ENCODE results near the gene ARL6IP5.
A peak's percentile ranks its signal among the peaks of the same experiment; 100 is the strongest.

The ARL6IP5 gene

DNA sequence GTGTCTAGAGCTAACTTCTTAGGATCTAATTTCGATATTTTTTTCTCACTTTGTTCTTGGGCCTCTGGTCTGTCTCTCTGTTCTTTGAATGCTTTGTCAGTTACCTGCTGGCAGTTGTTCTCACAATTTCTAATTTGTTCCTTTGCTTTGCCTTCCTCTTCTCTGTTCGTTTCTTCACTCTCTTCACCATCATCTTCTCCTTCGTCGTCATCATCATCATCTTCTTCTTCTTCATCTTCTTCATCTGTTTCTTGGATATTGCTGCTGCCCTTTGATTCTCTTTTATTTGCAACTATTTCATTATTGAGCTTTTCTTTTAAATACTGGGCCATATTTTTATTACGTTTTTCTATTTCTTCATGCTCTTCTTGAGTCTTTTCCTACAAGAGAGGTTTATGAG lies 34.9 kb downstream of the ARL6IP5 start:
- DNase-seq, result no peak

DNA sequence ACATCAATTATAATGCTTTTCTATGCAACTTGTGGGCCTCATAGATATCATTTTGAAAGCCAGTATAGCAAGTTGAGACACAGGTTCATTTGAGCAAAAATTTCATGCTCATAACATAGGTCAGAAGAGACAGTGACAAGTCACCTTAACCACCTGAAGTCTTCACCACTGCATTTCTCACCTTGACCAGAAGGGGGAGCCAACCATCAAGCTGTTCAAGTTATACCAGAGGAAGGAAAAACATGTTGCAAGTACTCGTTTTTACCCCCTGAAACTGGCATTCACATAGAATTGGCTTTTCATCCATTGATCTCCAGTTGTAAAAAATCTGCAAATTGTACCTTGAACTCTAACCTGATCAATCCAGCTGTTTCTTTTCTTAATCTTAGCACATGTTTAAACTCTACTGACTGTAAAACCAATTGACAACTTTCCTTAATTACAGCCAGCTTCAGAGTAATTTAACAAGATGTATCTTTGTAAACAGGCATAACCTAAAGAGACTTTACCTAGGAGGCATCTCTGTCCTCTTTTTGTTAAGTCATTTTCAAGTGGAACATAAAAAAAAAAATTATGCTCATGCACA lies 36.2 kb downstream of the ARL6IP5 start:
- DNase-seq, result peak; percentile 5

DNA sequence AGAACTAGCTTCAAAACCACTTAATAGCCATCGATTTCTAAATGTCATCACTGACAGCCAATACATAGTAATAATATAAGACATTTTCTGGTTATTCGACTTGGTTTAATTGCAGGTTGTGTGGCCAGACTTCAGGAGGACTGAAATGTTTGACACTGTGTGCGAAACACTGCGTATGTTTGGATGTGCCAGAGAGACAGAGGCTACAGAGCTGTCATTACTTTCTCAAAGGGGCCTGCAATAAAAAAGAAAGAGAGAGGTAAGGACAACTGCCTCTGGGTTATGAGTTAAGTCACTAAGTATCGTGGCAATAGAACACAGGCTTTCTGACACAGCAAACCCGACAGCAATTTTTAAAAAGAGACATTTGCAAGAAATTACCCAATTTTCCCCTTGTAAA lies 36.8 kb downstream of the ARL6IP5 start:
- DNase-seq, result no peak

DNA sequence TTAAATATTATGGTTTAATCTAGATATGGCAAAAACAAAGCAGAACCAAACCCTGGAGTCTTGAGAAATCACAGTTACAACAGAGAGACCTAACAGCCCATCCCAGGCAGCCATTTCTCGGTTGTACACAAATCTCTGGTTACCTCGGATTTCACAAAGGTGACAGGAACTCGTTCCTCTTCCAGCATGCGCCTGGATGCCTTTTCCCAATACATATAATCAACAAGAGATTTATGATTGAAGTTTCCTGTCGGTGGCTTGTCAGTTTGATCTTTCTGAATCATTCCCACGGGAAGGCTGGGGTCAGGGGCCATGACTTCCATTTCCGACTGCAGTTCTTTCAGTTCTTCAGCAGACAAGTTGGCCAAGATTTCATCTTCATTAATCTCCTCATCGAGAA lies 37.2 kb downstream of the ARL6IP5 start:
- DNase-seq, result no peak

DNA sequence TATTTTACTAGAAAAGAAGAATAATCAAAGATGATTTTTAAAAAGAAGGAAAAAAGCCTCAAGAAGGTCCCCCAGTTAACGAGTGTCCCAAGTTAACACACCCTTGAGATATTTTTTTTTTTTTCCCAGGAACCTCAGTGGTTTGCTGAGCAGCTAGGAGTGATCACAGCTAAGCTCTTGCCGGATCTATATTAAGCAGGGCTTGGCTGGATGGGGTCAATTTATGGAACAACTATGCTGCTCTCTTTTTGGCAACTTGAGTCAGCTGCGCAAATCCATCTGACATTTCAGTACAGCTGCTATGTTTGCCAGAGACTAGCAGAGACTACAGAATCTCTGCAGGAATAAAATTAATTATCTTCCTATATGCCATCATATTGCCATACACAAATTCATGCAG lies 37.7 kb downstream of the ARL6IP5 start, which contains the start of gene LMOD3:
LMOD3 (minus strand) TSS at position 193 of the 400 bp plus-strand sequence. CDS start 209 bp downstream, outside the sequence.
- DNase-seq, result no peak

DNA sequence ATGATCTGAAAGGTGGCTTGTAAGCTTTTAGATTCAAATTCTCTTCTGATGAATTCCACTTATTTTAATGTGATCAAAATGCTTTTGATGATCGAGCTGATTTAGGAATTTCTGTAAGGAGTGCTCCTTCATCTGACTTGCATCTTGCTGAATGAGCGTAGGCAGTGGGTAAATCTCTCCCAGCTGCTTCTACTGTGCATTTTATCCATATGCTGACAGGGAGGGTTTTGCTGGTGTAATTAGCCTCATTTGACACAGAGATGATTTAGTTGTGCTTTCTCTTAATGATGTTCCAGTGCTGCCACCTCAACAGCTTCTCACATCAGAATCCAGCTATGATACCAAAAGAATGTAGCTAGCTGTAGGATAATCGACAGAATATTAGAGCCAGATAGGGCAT lies 41.5 kb downstream of the ARL6IP5 start:
- DNase-seq, result no peak

DNA sequence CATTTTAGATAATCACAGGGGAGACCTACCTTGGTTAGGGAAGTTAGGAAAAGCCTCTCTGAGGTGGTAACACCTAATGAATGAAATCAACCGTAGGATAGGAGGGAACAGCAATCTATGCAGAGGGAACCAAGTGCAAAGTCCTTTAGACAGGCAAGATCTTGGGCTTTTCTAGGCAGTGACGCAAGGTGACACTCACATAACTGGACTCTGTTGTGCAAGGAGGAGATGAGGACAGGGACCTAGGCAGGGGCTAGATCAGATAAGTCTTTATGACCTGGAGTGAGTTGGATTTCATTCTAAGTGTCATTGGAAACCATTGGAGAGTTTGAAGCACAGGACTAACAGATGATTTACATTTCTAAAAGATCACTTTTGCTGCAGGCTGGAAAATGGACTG lies 42.3 kb downstream of the ARL6IP5 start:
- DNase-seq, result no peak

DNA sequence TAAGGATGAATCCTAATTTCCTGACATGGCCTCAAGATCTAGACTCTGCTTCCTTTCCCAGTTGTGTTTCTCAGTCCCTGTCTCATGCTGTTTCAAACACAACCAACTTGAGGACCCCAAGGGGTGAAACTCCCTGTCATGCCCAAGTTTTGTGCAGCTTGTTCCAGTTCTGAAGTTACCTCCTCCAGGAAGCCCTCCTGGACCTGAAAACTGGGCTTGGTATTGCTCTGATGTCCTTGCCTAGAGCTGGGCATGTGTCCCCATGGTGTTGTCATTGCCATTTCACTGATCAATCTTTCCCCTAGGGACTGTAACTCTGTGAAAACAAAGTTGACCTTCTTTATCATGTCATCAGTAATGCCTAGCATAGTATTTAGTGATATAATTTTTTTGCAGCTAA lies 43.8 kb downstream of the ARL6IP5 start:
- DNase-seq, result no peak

DNA sequence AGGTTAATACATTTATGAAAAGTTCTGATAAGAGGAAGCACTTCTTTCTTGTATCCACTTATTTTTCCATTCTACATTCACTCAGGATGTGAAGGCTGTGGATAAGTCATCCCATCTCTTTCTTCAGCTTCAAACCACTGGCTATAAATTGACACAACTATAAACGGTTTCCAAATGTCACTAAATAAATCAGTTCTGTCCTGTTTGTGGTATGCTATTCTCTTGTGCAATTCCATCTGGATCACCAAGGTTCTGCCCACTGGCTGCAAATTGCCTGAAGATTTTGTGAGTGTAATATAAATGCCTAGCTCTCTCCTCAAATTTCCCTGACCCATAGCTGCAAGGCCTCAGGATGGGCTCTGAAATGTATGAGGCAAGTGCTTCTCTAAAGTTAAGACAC lies 44.8 kb downstream of the ARL6IP5 start:
- DNase-seq, result no peak

DNA sequence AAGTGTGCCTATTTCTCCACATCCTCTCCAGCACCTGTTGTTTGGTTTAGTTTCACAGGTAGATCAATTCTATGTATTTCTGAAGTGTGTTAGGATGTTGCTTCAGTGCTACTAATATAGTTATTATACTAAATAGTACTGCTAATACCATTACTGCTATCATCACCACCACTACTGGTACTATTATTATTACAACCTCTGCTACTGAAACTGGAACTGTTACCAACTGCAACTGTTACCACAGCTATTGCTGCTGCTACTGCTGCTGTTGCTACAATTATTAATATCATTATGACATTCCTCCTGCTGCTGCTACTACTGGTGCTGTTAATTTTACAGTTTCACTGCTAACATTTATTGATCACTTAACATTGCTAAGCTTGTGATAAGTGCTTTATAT lies 46.0 kb downstream of the ARL6IP5 start:
- DNase-seq, result no peak

DNA sequence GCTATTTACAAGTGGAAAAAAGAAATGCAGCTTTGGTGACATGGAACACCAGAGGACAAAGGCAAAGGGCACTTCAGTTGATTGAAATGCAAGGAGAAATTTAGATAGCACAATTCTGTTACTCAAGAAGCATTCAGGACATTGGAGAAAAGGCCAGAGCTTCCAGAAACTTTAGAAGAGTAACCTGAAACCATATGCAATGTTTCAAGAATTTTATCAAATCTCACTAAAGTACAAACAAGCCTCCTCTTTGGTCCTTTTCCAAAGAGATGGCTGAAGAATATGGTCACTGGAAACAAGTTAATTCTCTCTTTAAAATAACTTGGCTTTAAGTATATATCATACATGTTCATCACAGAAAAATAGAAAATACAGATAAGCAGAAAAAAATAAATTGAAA lies 52.3 kb downstream of the ARL6IP5 start:
- no peak for DNase-seq

DNA sequence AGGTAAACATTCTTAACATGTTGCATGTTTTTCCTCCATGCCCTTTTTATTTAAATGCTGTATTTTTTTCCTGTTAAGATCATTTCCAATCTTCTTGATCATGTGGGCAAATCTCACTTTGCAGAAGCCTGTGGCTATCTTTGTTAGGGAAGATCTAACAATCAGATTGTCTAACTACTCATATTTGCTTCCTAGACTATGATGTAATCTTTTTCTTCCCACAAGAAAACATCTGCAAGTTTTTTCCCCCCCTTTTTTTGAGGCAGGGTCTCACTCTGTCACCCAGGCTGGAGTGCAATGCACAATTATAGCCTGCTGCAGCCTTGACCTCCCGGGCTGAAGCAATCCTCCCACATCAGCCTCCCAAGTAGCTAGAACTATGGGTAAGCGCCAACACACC lies 52.7 kb downstream of the ARL6IP5 start:
- no peak for DNase-seq

DNA sequence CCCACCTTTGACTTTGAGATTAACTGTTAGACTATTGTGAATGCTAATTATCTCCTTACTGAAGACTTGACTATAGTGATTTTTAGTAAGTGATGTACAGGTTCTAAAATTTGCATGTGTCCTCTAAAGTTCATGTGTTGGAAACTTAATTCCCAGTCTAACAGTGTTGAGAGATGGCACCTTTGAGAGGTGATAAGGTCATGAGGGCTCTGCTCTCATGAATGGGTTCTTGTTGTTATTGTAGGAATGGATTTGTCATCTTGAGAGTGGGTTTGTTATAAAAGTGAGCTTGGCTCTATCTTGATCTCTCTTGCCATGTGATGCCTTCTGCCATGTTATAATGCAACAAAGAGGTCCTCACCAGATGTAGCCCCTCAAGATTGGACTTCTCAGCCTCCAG lies 56.6 kb downstream of the ARL6IP5 start:
- no peak for DNase-seq

DNA sequence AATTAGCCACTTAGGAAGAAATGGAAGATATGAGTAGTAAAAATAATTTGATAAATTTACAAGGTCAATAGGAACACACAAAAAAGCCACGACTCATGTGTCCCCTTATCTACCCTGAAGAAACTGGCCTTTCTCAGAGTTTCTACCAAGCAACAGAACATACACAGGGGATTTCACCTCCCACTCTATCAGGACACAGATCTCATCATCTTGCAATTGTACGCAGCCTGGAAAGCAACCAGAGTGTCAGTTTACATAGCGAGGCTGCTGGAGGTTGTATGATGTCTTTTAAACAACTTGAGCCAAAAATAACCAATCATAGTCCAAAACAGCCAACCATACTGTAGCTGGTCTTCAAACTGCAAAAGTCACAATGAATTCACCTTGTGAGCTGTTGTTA lies 57.4 kb downstream of the ARL6IP5 start:
- DNase-seq, result no peak

DNA sequence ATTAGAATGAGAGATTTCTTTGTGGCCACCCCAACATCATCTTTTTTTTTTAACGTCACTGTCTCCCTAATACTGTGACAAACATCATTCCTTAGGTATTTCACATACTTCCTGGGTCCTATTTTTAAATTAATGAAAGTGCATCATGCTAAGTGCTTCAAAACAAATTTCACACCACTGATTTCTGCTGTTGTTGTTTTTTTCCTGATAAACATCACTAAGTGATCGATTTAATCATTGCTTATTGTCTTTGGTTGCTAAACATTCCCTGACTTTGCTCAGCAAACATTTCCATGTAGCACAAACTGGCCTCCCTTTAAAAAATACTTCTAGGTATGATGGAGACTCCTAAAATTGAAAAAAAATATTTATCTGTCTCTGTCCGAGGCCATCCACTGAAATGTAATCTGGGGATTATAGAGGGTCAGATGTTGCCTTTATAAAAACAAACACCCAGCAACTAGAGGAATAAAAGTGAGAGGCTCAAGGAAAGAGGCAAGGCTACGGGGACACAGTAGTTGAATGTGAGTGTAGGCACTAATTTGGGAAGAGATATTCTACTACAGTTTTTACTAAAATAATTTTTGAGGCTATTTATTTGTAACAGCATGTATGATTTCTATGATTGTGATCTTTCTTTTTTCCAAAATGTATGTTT lies 58.2 kb downstream of the ARL6IP5 start:
- no peak for DNase-seq

DNA sequence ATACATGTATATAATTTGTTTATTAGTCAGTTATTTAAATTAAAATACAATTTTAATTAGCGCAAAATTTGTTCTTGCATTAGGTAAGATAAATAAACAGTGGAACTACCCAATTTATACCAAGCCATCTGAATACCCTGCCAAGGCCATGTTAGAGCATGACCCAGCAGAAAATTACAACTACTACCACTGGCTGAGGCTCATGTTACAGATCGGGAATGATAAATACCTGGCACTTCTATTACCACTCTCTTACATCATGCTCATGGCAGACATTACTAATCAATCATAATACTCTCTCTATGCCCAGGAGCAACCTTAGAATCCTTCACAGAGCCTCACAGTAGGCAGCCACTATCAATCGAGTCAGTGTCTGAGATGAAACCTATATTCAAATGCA lies 58.9 kb downstream of the ARL6IP5 start:
- DNase-seq, result no peak

DNA sequence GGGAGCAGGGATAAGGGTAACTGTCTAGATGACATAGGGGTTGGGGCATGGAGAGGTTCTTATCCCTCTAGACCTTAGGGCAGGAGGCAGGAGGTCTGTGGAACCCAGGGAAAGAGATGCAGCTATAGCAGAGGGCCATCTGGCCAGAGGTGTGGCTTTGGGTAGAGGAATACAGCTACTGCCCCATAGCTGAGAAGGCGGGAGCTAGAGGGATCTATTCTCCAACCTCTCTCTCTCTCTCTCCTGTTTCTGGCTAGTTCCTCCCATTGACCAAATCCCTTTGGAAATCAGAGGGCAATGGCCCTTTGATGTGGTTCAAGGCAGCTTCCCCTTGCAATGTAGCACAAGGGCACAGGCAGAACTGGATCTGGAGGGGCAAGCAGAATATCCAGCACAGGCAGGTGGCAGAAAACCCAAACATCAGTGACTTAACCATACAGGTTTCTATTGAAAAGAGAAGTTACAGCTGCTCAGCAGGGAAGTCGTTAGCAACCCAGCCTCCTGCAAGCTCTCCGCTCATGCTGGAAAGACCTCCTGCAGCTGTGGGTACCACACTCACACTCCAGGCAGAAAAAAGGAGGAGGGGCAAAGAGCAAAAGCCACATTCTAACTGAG lies 60.0 kb downstream of the ARL6IP5 start:
- no peak for DNase-seq

DNA sequence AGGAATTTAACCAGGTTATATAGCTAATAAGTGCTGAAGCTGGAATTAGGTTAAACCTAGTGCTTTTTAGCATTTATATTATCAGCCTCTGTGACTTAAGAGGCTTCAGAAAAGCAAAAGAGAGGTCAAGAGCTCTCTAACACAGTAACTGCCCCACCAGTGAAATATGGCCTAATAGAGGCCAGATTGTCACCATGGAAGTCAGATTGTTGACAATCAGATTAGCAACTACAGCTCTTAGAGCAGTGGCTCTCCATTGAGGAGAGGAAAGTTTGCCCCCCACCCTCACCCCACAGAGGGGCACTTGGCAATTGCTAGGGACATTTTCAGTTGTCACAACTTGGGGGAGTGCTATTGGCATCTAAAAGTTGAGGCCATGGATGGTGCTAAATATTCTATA lies 61.0 kb downstream of the ARL6IP5 start:
- no peak for DNase-seq

DNA sequence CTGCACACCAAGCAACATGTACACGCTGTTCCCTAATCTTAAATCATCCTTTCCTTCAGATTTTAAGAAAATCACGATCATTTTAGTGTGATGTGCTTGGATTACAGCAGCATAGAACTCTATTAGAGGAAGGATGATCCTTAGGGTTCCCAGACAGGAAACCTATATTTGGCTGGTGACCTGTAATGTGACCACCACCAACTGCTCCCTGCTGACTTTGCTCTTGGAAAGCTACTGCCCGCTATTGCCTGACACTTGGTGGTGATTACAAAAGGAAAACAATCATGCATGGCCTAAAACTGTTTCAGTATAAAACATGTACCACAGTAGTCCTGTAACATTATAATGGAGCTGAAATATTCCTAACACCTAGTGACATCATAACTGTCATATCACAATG lies 64.8 kb downstream of the ARL6IP5 start:
- no peak for DNase-seq
